GM12878 (cell line): Measurements from ENCODE around the gene NPM1.

Experiments
- CREB1 ChIP-seq: IDR thresholded peaks from 2 replicates; pipeline ENCODE4 v1.6.1; 2012; ENCODE audit warnings: low read depth, mild to moderate bottlenecking, inconsistent platforms
- EZH2 ChIP-seq: IDR thresholded peaks from 2 replicates; pipeline ENCODE4 v1.6.1; 2012; ENCODE audit warnings: low read depth, mild to moderate bottlenecking, control low read depth, inconsistent platforms, low read length, borderline replicate concordance; ENCODE audit not compliant: control insufficient read depth
- NRF1 ChIP-seq: conservative IDR thresholded peaks from 2 replicates; pipeline ENCODE4 v1.6.1; 2011; ENCODE audit warnings: mild to moderate bottlenecking, low read depth, low read length, improper control_type of control experiment
- TF ChIP-seq, protein P1 (sequence below): fragments of 450-650 bp; formaldehyde crosslinking; IDR thresholded peaks from 2 replicates; pipeline ENCODE4 v1.4.0; 2020; ENCODE audit warnings: mild to moderate bottlenecking, moderate library complexity

DNA sequence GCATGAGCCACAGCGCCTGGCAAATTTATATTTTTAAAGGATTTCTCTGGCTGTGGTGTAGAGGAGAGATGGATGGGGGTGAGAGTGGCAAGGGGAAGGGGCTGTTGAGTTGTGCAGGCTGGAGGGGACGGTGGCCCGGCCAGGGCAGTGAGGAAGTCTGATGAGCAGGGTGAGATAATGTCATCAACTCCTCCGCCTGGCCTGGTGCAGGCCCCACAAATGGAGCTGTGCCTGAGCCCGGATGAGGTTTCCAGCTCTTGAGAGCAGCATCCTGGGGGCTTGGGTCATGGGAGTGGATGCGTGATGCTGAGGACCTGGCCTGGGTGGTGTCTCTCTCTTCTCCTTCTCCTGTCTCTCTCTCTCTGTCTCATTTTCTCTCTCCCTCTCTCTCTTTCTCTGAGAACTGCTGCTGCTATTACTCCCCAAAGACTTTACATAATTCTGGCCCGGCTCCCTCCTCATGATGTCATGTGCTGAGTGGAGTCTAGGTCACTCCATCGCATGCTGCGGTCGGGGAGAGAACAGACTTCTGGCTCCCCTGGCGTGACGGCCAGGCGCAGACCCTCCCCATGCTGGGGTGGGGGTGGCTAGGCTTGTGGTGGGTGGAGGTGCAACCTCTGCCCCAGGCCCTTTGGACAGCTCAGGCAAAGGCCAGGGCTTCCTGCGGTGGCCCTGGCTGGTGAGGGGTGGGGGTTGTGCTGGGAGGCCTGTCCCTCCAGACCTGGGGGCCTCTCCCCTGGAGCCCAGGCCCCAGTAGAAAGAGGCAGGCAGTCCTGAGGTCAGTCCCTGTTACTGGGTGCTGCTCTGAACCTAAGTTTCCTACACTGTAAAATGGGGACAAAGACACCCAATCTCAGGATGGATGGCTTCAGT is 58.2 kb downstream of the NPM1 start:
- TF ChIP-seq NRF1 = no peak
- TF ChIP-seq EZH2 = no peak
- no peak for TF ChIP-seq CREB1
- TF ChIP-seq, protein P1, sequence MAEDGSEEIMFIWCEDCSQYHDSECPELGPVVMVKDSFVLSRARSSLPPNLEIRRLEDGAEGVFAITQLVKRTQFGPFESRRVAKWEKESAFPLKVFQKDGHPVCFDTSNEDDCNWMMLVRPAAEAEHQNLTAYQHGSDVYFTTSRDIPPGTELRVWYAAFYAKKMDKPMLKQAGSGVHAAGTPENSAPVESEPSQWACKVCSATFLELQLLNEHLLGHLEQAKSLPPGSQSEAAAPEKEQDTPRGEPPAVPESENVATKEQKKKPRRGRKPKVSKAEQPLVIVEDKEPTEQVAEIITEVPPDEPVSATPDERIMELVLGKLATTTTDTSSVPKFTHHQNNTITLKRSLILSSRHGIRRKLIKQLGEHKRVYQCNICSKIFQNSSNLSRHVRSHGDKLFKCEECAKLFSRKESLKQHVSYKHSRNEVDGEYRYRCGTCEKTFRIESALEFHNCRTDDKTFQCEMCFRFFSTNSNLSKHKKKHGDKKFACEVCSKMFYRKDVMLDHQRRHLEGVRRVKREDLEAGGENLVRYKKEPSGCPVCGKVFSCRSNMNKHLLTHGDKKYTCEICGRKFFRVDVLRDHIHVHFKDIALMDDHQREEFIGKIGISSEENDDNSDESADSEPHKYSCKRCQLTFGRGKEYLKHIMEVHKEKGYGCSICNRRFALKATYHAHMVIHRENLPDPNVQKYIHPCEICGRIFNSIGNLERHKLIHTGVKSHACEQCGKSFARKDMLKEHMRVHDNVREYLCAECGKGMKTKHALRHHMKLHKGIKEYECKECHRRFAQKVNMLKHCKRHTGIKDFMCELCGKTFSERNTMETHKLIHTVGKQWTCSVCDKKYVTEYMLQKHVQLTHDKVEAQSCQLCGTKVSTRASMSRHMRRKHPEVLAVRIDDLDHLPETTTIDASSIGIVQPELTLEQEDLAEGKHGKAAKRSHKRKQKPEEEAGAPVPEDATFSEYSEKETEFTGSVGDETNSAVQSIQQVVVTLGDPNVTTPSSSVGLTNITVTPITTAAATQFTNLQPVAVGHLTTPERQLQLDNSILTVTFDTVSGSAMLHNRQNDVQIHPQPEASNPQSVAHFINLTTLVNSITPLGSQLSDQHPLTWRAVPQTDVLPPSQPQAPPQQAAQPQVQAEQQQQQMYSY = no peak
